HG02623 (cell line): ENCODE measurements around the gene STOM.
"Not testable (repeated sequence)": the region's sequence is repeated elsewhere in the genome, so short reads cannot be mapped to it uniquely, and the experiment has no call there.

Experiments used
- ATAC-seq: cut with Tn5 transposase; IDR thresholded peaks from one replicate; pipeline ENCODE4 v1.9.1; 2021; ENCODE audit warnings: moderate library complexity; ENCODE audit not compliant: unreplicated experiment

STOM gene

GRCh38 chr9:121303456-121304451, 66.3 kb downstream of the STOM start:
- ATAC-seq: no peak

GRCh38 chr9:121302786-121303185, 67.3 kb downstream of the STOM start:
- ATAC-seq: no peak

DNA sequence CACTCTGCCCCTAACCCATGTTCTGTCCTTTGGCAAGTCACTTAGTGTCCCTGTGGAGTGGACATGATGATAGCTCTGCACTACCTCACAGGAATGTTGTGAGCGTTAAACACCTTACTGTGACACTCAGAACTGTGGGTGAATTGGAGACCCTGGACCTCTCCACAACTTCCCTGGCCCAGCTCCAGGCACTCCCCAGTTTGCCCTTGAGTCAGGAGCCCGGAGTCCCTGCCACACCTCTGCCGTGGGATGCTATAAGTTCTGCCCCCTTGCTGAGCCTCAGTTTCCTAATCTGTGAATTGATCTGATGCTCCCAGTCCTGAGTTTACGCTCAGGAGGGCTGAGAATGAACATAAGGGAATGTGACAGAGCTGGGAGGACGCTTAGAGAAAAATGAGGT, 67.7 kb downstream of the STOM start:
- ATAC-seq: no peak

DNA sequence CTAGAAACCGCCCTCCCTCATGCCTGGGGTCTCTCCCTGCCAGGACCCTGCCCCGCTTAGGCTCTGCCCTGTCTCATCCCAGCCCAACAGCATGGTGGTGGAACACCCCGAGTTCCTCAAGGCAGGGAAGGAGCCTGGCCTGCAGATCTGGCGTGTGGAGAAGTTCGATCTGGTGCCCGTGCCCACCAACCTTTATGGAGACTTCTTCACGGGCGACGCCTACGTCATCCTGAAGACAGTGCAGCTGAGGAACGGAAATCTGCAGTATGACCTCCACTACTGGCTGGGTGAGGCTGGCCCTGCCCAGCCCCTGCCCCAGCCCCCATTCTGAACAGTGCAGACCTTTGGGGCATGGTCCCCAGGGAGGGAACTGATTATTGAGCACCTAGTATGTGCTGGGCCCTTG, 68.2 kb downstream of the STOM start:
- ATAC-seq: no peak

- ATAC-seq: no peak
Measured at GRCh38 chr9:121300283-121301119, 69.5 kb downstream of the STOM start.

- ATAC-seq: no peak
Measured at GRCh38 chr9:121299467-121300282, 70.4 kb downstream of the STOM start.

DNA sequence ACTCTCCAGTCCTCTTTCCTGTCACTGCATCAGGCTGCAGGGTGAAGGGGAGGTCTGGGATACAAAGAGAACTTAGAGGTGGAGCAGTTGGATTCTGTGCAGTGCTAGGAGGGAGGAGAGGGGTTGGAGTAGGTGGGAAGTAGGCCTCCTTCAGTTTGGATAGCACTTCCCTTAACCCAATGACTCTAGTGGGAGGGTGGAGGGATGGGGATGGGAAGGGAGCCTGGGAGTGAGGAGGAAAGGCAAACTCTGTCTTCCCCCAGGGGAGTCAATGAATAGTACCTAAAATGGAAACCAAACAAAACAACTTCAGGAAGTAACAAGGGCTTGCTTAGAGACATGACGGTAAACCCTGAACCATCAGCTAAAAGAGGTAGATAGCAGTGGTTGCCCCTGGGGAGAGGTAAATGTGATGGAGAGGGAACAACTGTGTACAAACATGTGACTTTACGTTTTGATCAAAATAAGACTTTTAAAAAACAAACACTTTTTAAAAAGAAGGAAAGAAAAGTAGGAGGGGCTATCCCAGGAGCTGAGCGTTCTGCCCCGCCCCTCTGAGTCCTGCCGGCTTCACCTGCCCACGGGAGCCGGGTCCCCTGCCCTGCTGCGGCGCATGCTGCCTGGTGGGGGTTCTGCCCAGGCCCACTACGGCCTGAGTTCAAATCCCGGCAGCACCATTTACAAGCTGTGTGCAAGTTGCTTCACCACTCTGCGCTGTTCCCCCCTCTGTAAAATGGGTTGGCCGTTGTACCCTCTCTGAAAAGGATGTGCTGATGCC, 71.2 kb downstream of the STOM start:
- ATAC-seq: no peak

DNA sequence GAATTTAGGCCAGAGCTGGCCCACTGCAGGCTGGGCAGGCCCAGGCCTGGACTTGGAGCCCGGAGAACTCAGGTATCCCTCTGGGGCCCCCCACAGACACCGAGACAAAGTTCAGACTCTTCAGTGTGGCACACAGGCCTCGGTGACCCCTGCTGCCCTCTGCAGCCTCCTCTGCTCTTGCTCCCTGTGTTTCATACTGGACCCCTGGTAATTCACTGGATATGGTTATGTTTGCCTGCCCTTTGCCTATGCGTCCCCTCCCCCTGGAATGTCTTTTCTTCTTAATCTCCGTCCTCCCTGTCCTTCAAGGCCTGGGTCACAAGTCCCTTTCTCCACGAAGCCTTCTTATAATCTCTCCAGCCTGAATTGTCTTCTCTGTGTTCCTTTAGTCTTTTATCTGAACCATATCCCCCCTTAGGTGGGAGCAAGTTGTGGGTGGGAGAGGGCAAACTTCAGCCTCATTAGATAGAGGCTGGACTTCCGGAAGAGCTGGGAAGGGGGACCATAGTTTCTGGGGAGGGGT, 72.0 kb downstream of the STOM start:
- ATAC-seq: no peak

DNA sequence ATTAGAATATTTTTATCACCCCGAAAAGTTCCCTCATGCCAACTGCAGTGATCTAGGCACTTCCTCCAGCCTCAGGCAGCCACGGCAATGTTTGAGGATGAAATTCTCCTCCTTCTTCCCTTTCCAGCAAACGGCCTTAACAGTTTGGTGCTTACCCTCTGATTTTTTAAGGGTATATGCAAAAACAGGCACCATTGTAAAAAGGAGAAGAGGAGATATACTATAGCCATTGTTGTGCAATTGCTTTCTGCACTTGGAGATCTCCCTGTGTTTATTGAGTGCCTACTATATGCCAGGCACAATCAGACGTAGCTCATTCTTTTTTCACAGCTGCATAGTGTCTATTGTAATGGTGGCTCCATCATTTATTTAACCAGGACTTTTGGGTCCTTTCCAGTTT, 72.7 kb downstream of the STOM start:
- no peak for ATAC-seq

GRCh38 chr9:121296213-121297127, 73.6 kb downstream of the STOM start:
- ATAC-seq: no peak

DNA sequence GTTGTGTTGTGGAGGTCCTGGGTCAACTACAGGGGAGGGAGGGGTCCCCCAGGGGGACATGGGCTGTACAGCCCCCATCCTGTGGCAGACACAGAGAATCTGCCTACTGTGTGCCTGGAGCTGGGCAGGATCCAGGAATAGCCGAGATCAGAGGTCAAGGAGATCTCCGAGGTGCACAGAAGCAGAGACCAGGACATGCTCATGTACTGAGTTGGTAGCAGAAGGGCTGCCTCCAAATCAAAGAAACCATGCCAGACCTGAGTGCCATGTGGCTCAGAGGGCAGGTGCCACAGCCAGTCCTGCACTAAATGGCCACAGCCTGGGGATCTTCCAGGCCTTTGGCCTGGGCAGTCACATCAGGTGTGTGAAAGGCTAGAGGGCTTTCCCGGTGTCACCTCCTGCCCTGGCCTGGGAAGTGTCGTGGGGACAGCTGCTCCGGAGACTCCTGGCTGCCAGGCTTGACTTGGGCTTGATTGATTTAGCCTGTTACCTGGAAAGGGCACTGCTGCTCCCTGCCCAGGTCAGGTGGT, 74.3 kb downstream of the STOM start:
- no peak for ATAC-seq

DNA sequence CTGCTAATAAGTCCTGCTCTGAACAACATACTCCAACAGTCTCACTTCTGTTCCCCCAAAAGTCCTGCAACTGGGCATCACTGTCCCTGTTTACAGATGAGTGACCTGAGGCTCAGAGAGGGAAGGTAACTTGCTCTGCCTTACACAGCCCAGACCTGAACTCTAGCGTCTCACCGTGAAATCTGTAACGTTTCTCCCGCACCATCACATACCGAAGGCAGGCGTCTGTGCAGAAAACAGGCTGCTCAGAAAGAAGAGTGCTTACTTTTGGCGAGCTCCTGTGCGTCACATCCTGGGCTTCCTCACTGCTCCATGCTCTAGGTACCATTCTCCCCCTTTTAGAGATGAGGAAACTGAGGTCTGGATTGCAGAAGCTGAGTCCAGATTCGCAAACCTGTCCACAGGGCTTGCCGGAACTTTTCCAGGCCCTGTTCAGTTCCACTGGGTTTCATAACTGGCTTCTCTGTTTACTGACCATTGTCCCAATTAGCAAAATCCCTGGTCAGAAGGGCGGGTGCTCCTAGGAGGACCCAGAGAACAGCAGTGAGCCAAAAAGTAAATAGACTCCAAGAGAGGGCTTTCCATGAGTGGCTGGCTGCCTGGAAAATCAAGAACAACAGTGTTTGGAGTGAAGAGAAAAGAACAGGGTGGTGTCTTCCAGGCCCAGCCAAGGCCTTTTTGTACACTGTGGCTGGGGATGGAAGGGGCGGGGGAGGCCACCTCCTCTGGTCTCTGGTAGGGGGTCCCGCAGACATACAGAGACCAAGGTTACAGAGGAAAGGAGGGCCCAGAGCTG, 75.0 kb downstream of the STOM start:
- no peak for ATAC-seq

DNA sequence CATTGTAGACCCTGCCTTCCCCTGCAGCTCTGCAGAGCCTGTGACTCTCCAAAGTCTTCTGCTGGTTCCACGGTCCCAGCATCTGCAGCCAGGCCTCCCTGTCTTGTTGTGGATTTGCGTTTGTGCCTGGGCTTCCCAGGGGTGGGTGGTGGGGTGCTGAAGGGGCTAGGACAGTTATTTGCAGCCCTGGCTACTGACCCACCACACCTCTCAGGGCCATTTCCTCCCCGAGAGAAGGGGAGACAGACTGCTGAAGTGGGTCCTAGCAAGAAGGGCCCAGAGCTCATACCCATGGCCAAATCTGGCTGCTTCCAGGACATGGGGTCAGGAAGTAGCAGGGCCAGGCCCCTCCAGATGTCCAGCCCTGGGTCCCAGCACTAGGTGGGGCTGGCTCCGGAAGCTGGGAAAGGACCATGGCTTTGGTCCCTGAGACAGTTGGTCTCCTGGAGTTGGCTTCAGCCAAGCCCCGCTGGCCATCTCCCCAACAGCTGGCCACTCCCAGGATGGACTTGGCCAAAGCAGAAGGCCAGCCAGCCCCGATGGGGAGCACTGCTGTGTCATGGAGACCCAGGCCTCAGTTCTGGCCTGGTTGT, 75.8 kb downstream of the STOM start:
- no peak for ATAC-seq

- no peak for ATAC-seq
Measured at GRCh38 chr9:121292801-121293241, 77.2 kb downstream of the STOM start.

- ATAC-seq: no peak
Measured at GRCh38 chr9:121292051-121292450, 78.0 kb downstream of the STOM start.

- not testable (repeated sequence) for ATAC-seq
Measured at GRCh38 chr9:121291536-121291935, 78.5 kb downstream of the STOM start.

DNA sequence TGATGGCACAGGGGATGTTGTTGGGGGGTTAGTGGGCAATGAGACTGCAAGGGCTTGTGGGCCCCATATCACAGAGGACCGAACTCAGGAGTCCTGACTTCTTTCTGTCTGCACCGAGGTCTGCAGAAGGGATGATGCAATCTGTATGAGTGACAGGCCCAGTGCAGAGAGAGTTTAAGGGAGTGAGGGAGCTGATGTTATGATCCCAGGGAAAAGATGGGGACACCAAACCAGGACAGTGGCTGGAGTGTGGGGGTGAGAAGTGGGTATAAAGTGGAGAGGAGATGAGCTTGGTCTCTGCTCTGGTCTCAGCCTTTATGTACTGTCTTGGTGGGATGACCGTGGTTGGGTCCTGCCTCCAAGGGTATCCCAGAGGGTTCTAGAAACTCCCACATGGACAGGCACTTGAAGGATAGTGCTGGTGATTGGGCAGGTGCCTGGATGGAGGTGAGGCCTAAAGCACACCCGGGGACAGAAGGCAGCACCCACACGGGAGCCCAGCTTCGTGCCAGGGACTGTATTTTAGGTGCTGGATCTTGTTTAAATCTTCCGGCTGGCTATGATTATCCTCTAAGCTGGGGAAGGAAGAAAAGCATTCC, 80.2 kb downstream of the STOM start:
- no peak for ATAC-seq
